Measurements from ENCODE around the gene BEND6.
"Not testable (repeated sequence)": the region's sequence is repeated elsewhere in the genome, so short reads cannot be mapped to it uniquely, and the experiment has no call there.

The BEND6 gene

GRCh38 chr6:56996401-56996800 lies 41.5 kb downstream of the BEND6 start:
- TF ChIP-seq FOXA1 (IDR thresholded peaks at IDR 0.05) = no peak
- TF ChIP-seq TARDBP (IDR thresholded peaks at IDR 0.05) = no peak
- TF ChIP-seq SP1 (IDR thresholded peaks at IDR 0.05) = no peak
- TF ChIP-seq, protein P1, sequence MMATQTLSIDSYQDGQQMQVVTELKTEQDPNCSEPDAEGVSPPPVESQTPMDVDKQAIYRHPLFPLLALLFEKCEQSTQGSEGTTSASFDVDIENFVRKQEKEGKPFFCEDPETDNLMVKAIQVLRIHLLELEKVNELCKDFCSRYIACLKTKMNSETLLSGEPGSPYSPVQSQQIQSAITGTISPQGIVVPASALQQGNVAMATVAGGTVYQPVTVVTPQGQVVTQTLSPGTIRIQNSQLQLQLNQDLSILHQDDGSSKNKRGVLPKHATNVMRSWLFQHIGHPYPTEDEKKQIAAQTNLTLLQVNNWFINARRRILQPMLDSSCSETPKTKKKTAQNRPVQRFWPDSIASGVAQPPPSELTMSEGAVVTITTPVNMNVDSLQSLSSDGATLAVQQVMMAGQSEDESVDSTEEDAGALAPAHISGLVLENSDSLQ (IDR thresholded peaks at IDR 0.05) = no peak
- TF ChIP-seq FOXM1 (IDR thresholded peaks at IDR 0.05; ENCODE audit: borderline replicate concordance) = no peak
- no peak for TF ChIP-seq FOXK2 (IDR thresholded peaks at IDR 0.05)
- TF ChIP-seq L3MBTL2 (conservative IDR thresholded peaks at IDR 0.05) = no peak
- TF ChIP-seq CTBP1 (IDR thresholded peaks at IDR 0.05; ENCODE audit: borderline replicate concordance) = no peak
- no peak for TF ChIP-seq SUZ12 (IDR thresholded peaks at IDR 0.05)
- TF ChIP-seq HDGF (IDR thresholded peaks at IDR 0.05; ENCODE audit: borderline replicate concordance) = no peak
- no peak for TF ChIP-seq ZNF384 (IDR thresholded peaks at IDR 0.05)
- TF ChIP-seq BHLHE40 (IDR thresholded peaks at IDR 0.05; ENCODE audit: borderline replicate concordance) = no peak
- TF ChIP-seq ELF4 (IDR thresholded peaks at IDR 0.05) = no peak
- ChIA-PET CTCF (no interaction called here), POLR2A (interaction anchor here (1.5 kb wide), 1 partner anchor 41 kb away, joined by 3 read pairs; the partner anchor contains the start of gene BEND6)
- no peak for DNase-seq (ENCODE audit: extremely low spot score)

GRCh38 chr6:56999049-56999448 lies 44.1 kb downstream of the BEND6 start:
- ChIA-PET POLR2A (no interaction called here), CTCF (no interaction called here)
- no peak for DNase-seq (ENCODE audit: extremely low spot score)
- TF ChIP-seq ZNF384 (IDR thresholded peaks at IDR 0.05) (no peak), L3MBTL2 (conservative IDR thresholded peaks at IDR 0.05) (no peak), ELF4 (IDR thresholded peaks at IDR 0.05) (no peak), HDGF (IDR thresholded peaks at IDR 0.05; ENCODE audit: borderline replicate concordance) (no peak), SUZ12 (IDR thresholded peaks at IDR 0.05) (no peak), TARDBP (IDR thresholded peaks at IDR 0.05) (no peak), ARNT (IDR thresholded peaks at IDR 0.05) (no peak), NFRKB (IDR thresholded peaks at IDR 0.05) (no peak), CTBP1 (IDR thresholded peaks at IDR 0.05; ENCODE audit: borderline replicate concordance) (no peak), SP1 (IDR thresholded peaks at IDR 0.05) (no peak), LEF1 (IDR thresholded peaks at IDR 0.05; ENCODE audit: borderline replicate concordance) (no peak), FOXK2 (IDR thresholded peaks at IDR 0.05) (no peak), BHLHE40 (IDR thresholded peaks at IDR 0.05; ENCODE audit: borderline replicate concordance) (no peak), FOXM1 (IDR thresholded peaks at IDR 0.05; ENCODE audit: borderline replicate concordance) (no peak), FOXA1 (IDR thresholded peaks at IDR 0.05) (no peak)
- TF ChIP-seq, protein P1 (IDR thresholded peaks at IDR 0.05) = no peak

DNA sequence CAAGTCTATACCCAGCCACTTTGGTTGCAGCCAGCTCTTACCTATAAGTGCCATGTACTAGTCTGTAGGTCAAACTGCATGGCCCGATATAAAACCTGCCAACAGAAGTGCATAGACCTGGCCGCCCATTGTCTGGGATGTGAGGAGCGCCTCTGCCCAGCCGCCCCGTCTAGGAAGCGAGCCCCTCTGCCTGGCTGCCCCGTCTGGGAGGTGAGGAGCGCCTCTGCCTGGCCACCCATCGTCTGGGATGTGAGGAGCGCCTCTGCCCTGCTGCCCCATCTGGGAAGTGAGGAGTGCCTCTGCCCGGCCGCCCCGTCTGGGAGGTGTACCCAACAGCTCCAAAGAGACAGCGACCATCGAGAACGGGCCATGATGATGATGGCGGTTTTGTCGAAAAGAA lies 44.8 kb downstream of the BEND6 start:
- CTCF ChIA-PET; POLR2A ChIA-PET; DNase-seq (ENCODE audit: extremely low spot score): not testable (repeated sequence)

GRCh38 chr6:57002197-57002596 lies 47.3 kb downstream of the BEND6 start:
- TF ChIP-seq LEF1 (IDR thresholded peaks at IDR 0.05; ENCODE audit: borderline replicate concordance) (no peak), L3MBTL2 (conservative IDR thresholded peaks at IDR 0.05) (no peak), CTBP1 (IDR thresholded peaks at IDR 0.05; ENCODE audit: borderline replicate concordance) (no peak), ZNF384 (IDR thresholded peaks at IDR 0.05) (no peak), ELF4 (IDR thresholded peaks at IDR 0.05) (no peak), HDGF (IDR thresholded peaks at IDR 0.05; ENCODE audit: borderline replicate concordance) (no peak), SP1 (IDR thresholded peaks at IDR 0.05) (no peak), FOXM1 (IDR thresholded peaks at IDR 0.05; ENCODE audit: borderline replicate concordance) (no peak), NFRKB (IDR thresholded peaks at IDR 0.05) (no peak), BHLHE40 (IDR thresholded peaks at IDR 0.05; ENCODE audit: borderline replicate concordance) (no peak), ARNT (IDR thresholded peaks at IDR 0.05) (no peak), FOXK2 (IDR thresholded peaks at IDR 0.05) (no peak), SUZ12 (IDR thresholded peaks at IDR 0.05) (no peak), FOXA1 (IDR thresholded peaks at IDR 0.05) (no peak), TARDBP (IDR thresholded peaks at IDR 0.05) (no peak)
- TF ChIP-seq, protein P1 (IDR thresholded peaks at IDR 0.05) = no peak
- DNase-seq (ENCODE audit: extremely low spot score) = no peak
- ChIA-PET CTCF (no interaction called here), POLR2A (no interaction called here)

DNA sequence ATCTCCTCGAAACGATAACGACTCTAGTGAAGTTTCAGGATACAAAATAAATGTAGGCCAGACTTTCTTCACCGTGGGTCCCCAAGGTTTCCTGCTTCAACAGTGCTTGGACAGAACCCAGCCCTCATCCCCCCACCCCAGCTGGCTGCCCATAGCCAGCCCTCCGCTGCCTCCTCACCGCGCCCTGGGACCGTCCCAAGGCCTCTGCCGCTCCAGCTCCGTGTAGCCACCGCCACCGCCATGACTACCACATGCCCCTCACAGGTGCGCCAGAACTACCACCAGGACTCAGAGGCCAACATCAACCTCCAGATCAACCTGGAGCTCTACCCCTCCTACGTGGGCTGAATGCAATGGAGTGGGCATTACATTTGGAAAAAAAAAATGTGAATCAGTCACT lies 49.4 kb downstream of the BEND6 start:
- DNase-seq (ENCODE audit: extremely low spot score) = no peak
- POLR2A ChIA-PET = no interaction called here
- no peak for TF ChIP-seq ARNT (IDR thresholded peaks at IDR 0.05)
- CTCF ChIA-PET = no interaction called here

DNA sequence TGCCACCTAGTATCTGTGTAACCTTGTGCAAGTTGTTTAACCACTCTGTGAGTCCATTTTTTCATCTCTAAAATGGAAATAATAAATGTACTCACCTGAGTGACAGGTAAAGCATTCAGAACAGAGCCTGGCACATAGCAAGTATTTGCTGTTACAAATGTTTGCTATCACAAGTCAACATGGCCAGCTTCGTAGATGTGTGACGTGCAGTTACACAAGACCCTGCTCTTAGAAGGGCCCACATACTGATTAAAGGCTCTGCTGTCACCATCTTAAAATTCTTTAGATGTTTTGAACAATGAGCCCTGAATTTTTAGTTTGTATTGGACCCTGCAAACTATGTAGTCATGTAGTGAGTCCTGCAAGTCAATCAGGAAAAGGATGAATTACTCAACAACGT lies 51.2 kb downstream of the BEND6 start:
- CTCF ChIA-PET = no interaction called here

DNA sequence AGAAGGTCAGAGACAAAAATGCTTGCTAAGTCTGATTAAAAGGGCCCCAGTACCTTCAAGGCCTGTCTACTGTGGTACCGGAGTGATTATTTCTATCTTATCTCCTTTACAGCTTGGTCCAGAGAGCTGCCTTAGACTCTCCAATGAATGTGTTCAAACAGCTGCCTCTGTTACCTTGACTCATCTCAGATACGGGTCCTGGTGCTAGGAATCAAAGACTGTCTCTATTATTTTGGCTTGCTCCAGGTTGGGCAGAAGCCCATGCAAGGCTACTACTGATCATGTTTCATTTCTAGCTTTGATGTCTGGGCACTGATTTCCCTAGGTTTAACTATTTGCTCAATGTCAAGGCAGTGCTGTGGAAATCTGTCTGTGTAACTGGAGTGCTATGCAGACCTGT lies 53.2 kb downstream of the BEND6 start:
- CTCF ChIA-PET; POLR2A ChIA-PET; DNase-seq (ENCODE audit: extremely low spot score): not testable (repeated sequence)

More for the DNA sequence above, 51.2 kb downstream of the BEND6 start:
- no peak for DNase-seq (ENCODE audit: extremely low spot score)
- TF ChIP-seq ELF4 (IDR thresholded peaks at IDR 0.05) = no peak
- no peak for TF ChIP-seq SP1 (IDR thresholded peaks at IDR 0.05)
- TF ChIP-seq ZNF384 (IDR thresholded peaks at IDR 0.05) = no peak
- TF ChIP-seq CTBP1 (IDR thresholded peaks at IDR 0.05; ENCODE audit: borderline replicate concordance) = no peak
- TF ChIP-seq BHLHE40 (IDR thresholded peaks at IDR 0.05; ENCODE audit: borderline replicate concordance) = no peak
- TF ChIP-seq FOXM1 (IDR thresholded peaks at IDR 0.05; ENCODE audit: borderline replicate concordance) = no peak
- no peak for TF ChIP-seq NFRKB (IDR thresholded peaks at IDR 0.05)
- no peak for TF ChIP-seq ARNT (IDR thresholded peaks at IDR 0.05)
- TF ChIP-seq FOXK2 (IDR thresholded peaks at IDR 0.05) = no peak
- TF ChIP-seq LEF1 (IDR thresholded peaks at IDR 0.05; ENCODE audit: borderline replicate concordance) = no peak
- no peak for TF ChIP-seq L3MBTL2 (conservative IDR thresholded peaks at IDR 0.05)
- no peak for TF ChIP-seq TARDBP (IDR thresholded peaks at IDR 0.05)
- TF ChIP-seq FOXA1 (IDR thresholded peaks at IDR 0.05) = no peak
- TF ChIP-seq SUZ12 (IDR thresholded peaks at IDR 0.05) = no peak
- TF ChIP-seq HDGF (IDR thresholded peaks at IDR 0.05; ENCODE audit: borderline replicate concordance) = no peak
- TF ChIP-seq, protein P1 (IDR thresholded peaks at IDR 0.05) = no peak
- POLR2A ChIA-PET = no interaction called here
